Measurements from ENCODE around the gene PCOLCE2. TPM values are rescaled to one million over a fixed set of nuclear protein-coding genes. Genes with fewer than 3 reads are reported as not detected.

PCOLCE2 gene
- total and polyA plus RNA-seq, 2 of the 8 experiments (the other 6 are each of a cell fraction or from before 2014, with no cell fraction given) = 11.1 to 12.6 TPM

DNA sequence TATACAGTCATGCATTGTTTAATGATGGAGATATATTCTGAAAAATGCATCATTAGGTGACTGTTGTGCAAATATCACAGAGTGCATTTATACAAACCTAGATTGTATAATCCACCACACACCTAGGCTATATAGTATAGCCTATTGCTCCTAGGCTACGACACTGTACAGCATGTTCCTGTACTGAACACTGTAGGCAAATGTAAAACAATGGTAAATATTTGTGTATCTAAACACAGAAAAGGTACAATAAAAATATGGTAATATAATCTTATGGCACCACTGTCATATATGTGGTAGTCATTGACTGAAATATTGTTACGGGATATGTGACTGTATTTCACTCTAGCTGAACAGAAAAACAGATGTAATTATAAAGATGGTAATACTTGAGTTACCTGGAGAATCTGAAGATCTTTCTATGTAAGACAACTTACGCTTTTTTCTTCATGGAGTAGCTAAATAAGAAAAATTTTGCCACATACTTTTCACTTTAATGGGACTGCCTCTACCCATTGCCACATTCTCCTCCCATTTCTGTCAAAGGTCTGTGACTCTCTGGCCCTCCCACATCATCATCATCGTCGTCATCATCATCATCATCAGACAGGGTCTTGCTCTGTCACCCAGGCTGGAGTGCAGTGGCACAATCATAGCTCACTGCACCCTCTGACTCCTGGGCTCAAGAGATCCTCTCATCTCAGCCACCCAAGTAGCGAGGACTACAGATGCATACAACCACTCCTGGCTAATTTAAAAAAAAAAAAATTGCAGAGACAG lies 7.2 kb downstream of the PCOLCE2 start:
- no peak overlapping the region for H3K4ac ChIP-seq (replicated peaks; ENCODE audit: insufficient read length, low read depth, low read length)
- H3K4me2 ChIP-seq (ENCODE audit: insufficient read depth in 1 of 2, low read depth in 2 of 2, low read length in 2 of 2) = no peak overlapping the region
- FAIRE-seq = no peak
- H2BK20ac ChIP-seq (ENCODE audit: low read length) = no peak overlapping the region
- no peaks in the 10 kb centered on the region for H3K79me1 ChIP-seq (ENCODE audit: low read depth, low read length)
- no peak overlapping the region for H2BK12ac ChIP-seq (ENCODE audit: low read depth, low read length)
- no peak overlapping the region for H4K91ac ChIP-seq (replicated peaks; ENCODE audit: insufficient read length, low read length)
- ChIA-PET POLR2A (ENCODE audit: partially characterized antibody) (no interaction called here), CTCF (ENCODE audit: partially characterized antibody) (interaction anchor here (0.5 to 1.6 kb wide), 4 partner anchors 14 to 190 kb away, joined by 3 read pairs; no protein-coding TSS in a partner anchor)
- H3K4me3 ChIP-seq (ENCODE audit: extremely low read depth in 1 of 4, insufficient read depth in 2 of 4, low read depth in 3 of 4, low read length in 4 of 4) = no peak overlapping the region
- no peak overlapping the region for H3K27ac ChIP-seq (ENCODE audit: low read depth, low read length)
- H2AFZ ChIP-seq (ENCODE audit: low read length) = no peak overlapping the region
- H4K5ac ChIP-seq (ENCODE audit: insufficient read length, low read depth, low read length) = no peak overlapping the region
- no peak overlapping the region for H4K8ac ChIP-seq (ENCODE audit: extremely low read depth, insufficient read depth, low read length)
- H2BK5ac ChIP-seq (ENCODE audit: low read depth, low read length) = no peak overlapping the region
- no peaks in the 10 kb centered on the region for H3K79me2 ChIP-seq (ENCODE audit: control insufficient read depth in 1 of 2, insufficient read depth in 2 of 2, low read length in 2 of 2)
- no peak overlapping the region for H3K56ac ChIP-seq (replicated peaks; ENCODE audit: insufficient read length, low read depth, low read length)
- no peaks in the 10 kb centered on the region for H4K20me1 ChIP-seq (replicated peaks in 1 of 2; ENCODE audit: control insufficient read depth in 1 of 2, insufficient read depth in 2 of 2, low read length in 2 of 2)
- H3K18ac ChIP-seq (ENCODE audit: extremely low read depth, low read length) = no peak overlapping the region
- no peak overlapping the region for H2AK5ac ChIP-seq (ENCODE audit: low read depth, low read length)
- H3K9me3 ChIP-seq (ENCODE audit: insufficient read depth in 2 of 2, low read depth in 1 of 2, low read length in 1 of 2) = no peaks in the 10 kb centered on the region
- WGBS, 2 experiments (ENCODE audit: extremely low coverage in 1 of 2, insufficient coverage in 1 of 2, insufficient read length in 1 of 2, insufficient replicate concordance in 2 of 2, low coverage in 1 of 2, low lambda C conversion rate in 2 of 2, missing lambda C conversion rate in 1 of 2) = 91% methylated on average over 6 of the region's 6 CpGs; no CpG with 5 or more reads in 1 of the 2 experiments
- no peak overlapping the region for H3K14ac ChIP-seq (ENCODE audit: insufficient read length)
- H2BK120ac ChIP-seq (replicated peaks; ENCODE audit: low read depth, low read length) = no peak overlapping the region
- H3K9ac ChIP-seq (replicated peaks in 1 of 4; ENCODE audit: extremely low read depth in 1 of 4, low read depth in 3 of 4, low read length in 3 of 4) = no peak overlapping the region
- no peak for DNase-seq (ENCODE audit: low read depth in 1 of 2, low spot score in 2 of 2)
- no peaks in the 10 kb centered on the region for H3K23me2 ChIP-seq (ENCODE audit: low read depth, low read length)
- no peak overlapping the region for H3K23ac ChIP-seq (ENCODE audit: insufficient read length)
- H2BK15ac ChIP-seq (ENCODE audit: low read length) = no peak overlapping the region
- no peaks in the 10 kb centered on the region for H3K27me3 ChIP-seq (replicated peaks in 1 of 4; ENCODE audit: control insufficient read depth in 3 of 4, extremely low read depth in 1 of 4, insufficient read depth in 3 of 4, low read length in 3 of 4)
- H3K36me3 ChIP-seq (ENCODE audit: control insufficient read depth in 2 of 4, insufficient read depth in 4 of 4, low read length in 3 of 4) = no peaks in the 10 kb centered on the region
- no peaks in the 10 kb centered on the region for H3K4me1 ChIP-seq (replicated peaks in 1 of 4; ENCODE audit: control insufficient read depth in 3 of 4, insufficient read depth in 4 of 4, low read length in 3 of 4)
- no peak for TF ChIP-seq GABPA (IDR thresholded peaks at IDR 0.05; ENCODE audit: borderline replicate concordance, insufficient read depth, low read length)
- TF ChIP-seq, protein P1, sequence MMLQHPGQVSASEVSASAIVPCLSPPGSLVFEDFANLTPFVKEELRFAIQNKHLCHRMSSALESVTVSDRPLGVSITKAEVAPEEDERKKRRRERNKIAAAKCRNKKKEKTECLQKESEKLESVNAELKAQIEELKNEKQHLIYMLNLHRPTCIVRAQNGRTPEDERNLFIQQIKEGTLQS (IDR thresholded peaks at IDR 0.05; ENCODE audit: insufficient read depth, low read depth, low read length) = no peak
- no peak for TF ChIP-seq EP300 (IDR thresholded peaks at IDR 0.05; ENCODE audit: borderline replicate concordance in 1 of 2, low read depth in 2 of 2, low read length in 2 of 2)
- no peak for TF ChIP-seq CTBP2 (IDR thresholded peaks at IDR 0.05; ENCODE audit: borderline replicate concordance, insufficient read depth, insufficient read length, low read length)
- no peak for TF ChIP-seq BCL11A (IDR thresholded peaks at IDR 0.05; ENCODE audit: low read depth in 2 of 2, low read length in 2 of 2)
- no peak for TF ChIP-seq SP4 (IDR thresholded peaks at IDR 0.05; ENCODE audit: low read length)
- no peak for TF ChIP-seq EZH2 (IDR thresholded peaks at IDR 0.05; ENCODE audit: low read depth, low read length, severe bottlenecking)
- TF ChIP-seq NANOG (IDR thresholded peaks at IDR 0.05; ENCODE audit: insufficient read depth, low read depth, low read length, poor library complexity, severe bottlenecking) = no peak
- TF ChIP-seq RNF2 (IDR thresholded peaks at IDR 0.05; ENCODE audit: borderline replicate concordance, low read depth, low read length, missing control alignments, poor library complexity, severe bottlenecking) = no peak

Measured in H1 (cell line).